Ramos (cell line): ENCODE data around the gene PFKM.
"Not testable (repeated sequence)": the region's sequence is repeated elsewhere in the genome, so short reads cannot be mapped to it uniquely, and the experiment has no call there.

ENCODE experiments used
- in situ Hi-C: fragments of 300-500 bp; cut with MboI; formaldehyde crosslinking; loops from one replicate; pipeline ENCODE4 v1.14.3; 2022; ENCODE audit warnings: low sequenced_read_pairs; ENCODE audit not compliant: unreplicated experiment

Gene PFKM

GRCh38 chr12:48110691-48111311 lies 8.4 kb upstream of the PFKM start:
- in situ Hi-C loops, result no loop called here

DNA sequence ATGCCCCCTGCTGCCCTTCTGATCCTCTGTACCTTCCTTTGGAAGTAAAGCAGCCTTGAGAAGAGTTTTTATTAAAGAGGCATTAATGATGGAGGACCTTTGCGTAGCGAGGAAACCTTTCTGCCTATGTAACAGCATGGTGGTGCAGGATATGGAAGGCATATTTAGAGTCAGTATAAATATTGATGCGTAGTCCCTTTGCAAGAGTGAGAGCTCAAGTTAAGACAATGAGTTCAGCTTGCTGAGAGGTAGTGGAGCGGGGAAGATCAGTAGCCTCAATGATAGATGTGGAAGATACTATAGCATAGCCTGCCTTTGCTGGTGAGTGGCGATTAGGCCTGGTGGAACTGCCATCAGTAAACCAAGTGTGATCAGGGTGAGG lies 7.9 kb upstream of the PFKM start:
- in situ Hi-C loops, result not testable (repeated sequence)

DNA sequence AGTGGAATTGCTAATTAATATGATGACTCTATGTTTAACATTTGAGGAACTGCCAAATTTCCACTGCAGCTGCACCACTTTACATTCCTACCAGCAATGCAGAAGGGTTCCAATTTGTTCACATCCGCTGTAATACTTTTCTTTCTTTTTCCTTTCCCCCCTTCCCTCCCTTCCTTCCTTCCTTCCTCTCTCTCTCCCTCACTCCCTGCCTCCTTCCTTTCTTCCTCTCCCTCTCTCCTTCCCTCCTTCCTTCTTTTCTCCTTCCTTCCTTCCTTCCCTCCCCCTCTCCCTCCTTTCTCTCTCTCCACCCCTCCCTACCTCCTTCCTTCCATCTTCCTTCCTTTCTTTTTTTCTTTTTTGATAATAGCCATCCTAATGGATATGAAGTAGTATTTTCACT lies 3.2 kb upstream of the PFKM start:
- in situ Hi-C loops, result no loop called here

DNA sequence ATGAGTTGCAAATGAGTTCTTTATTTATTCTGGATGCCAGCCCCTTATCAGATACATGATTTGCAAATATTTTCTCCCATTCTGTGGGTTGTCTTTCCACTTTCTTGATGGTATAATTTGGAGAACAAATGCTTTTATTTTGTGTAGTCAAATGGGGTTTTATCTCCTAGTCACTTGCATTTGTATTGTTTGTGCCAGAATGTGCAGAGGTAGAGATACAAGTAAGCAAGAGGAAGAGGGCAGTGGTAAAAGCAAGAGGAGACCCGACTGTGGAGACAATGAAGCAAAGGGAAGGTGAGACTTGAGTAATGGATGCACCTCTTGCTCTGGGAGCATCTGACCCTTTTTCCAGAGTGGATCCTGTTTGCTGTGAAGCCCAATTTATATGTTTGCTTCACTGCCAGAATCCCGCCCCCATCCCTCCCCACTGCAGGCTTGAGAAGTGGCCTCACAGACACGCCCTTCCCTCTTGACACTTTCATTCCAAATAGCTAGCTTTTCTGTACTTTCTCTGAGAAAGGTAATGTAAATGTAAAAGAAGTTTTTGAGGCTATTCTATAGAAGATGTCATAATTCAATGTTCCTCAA lies 786 bp upstream of the PFKM start:
- in situ Hi-C loops, result no loop called here

DNA sequence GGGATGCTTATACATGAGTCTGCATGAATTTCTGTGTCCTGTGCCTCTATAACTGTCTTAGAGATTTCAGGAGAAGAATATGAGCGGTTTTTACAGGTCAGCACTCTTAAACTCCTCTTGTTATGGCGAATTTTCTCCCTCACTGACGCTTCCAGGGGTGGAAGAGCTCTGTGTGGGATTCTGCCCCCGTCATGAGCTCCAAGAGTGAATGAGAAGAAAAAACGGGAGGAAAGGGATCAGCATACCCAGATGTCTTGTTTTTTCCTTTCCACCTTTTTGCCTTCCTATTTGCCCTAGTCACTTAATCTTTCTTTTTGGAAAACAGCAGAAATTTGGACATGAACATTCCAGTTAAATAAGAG lies 651 bp downstream of the PFKM start:
- in situ Hi-C loops, result no loop called here

- in situ Hi-C loops, result no loop called here
Measured at GRCh38 chr12:48121522-48121921, 2.4 kb downstream of the PFKM start.

GRCh38 chr12:48122065-48122834 lies 3.1 kb downstream of the PFKM start:
- in situ Hi-C loops, result no loop called here

GRCh38 chr12:48123169-48123568 lies 4.0 kb downstream of the PFKM start:
- in situ Hi-C loops, result no loop called here

- in situ Hi-C loops, result not testable (repeated sequence)
Measured at GRCh38 chr12:48125542-48125941, 6.4 kb downstream of the PFKM start.

- in situ Hi-C loops, result no loop called here
Measured at GRCh38 chr12:48125985-48126384, 6.8 kb downstream of the PFKM start.

- in situ Hi-C loops, result no loop called here
Measured at GRCh38 chr12:48126953-48127630, 7.9 kb downstream of the PFKM start.

DNA sequence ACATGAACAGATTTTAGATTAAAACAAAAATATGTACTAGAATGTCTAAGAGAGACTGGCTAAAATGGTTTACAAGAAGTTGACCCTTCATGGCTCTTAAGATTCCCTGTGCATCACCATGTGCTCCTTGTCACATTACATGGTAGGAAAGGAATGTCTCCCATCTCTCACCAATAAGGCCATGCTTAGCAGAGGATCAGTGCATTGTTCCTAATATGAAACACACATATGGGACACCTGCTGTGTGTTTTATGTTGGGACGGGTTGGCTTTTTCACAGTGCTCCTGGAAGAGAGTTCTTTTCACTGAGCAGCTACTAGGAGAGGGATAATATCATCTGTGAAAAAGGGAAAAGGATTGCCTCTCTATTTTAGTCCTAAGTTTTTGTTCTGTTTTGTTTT lies 9.6 kb downstream of the PFKM start:
- in situ Hi-C loops, result no loop called here

- in situ Hi-C loops, result no loop called here
Measured at GRCh38 chr12:48129376-48129775, 10.2 kb downstream of the PFKM start.

- in situ Hi-C loops, result no loop called here
Measured at GRCh38 chr12:48131517-48131916, 12.4 kb downstream of the PFKM start.

- in situ Hi-C loops, result no loop called here
Measured at GRCh38 chr12:48132826-48133225, 13.7 kb downstream of the PFKM start.

GRCh38 chr12:48135027-48135426 lies 15.9 kb downstream of the PFKM start:
- in situ Hi-C loops, result no loop called here

- in situ Hi-C loops, result no loop called here
Measured at GRCh38 chr12:48142818-48143674, 23.9 kb downstream of the PFKM start.

- in situ Hi-C loops, result no loop called here
Measured at GRCh38 chr12:48143898-48144297, 24.7 kb downstream of the PFKM start.

- in situ Hi-C loops, result no loop called here
Measured at GRCh38 chr12:48145981-48146380, 26.8 kb downstream of the PFKM start.

- in situ Hi-C loops, result no loop called here
Measured at GRCh38 chr12:48151103-48151771, 32.1 kb downstream of the PFKM start.
